OCI-LY3 (cell line): ENCODE results near the gene TRMT5.

Experiments
- CTCF ChIP-seq: fragments of 200-600, 300-600 bp; sonication (generic); IDR thresholded peaks from 2 replicates; pipeline ENCODE4 v1.5.1; 2014; ENCODE audit warnings: antibody characterized with exemption, low read length, low read depth
- EZH2phosphoT487 ChIP-seq: fragments of 200-600 bp; shearing (Covaris generic); IDR thresholded peaks from 2 replicates; pipeline ENCODE4 v1.6.1; 2018; ENCODE audit warnings: antibody characterized with exemption, mixed run types, low read depth

DNA sequence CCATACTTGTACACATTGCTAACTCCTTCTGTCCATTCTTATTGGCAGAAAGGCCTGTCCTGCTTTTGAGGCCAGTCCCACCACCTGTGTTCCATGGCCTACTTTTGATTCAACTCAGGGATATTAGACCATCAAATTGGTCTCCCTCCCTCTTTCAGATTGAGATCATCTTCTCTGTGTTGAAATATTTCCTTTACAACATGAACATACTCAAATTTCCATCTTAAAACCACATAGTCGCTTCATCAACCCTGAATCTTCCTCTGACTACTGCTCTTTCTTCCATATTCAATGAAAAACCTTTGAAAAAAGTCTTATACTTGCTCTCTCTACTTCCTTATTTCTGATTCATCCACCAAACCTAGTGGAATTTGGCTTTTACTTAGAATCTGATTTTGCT lies 34.9 kb downstream of the TRMT5 start:
- no peak for TF ChIP-seq CTCF
- no peak for TF ChIP-seq EZH2phosphoT487
